Stimulated activated CD8-positive, alpha-beta memory T cell treated with anti-CD3 and anti-CD28 coated beads, Interleukin-7, amount 100 ng/mL, for 24 hours (primary cell): ENCODE results near the gene MEA1.
"Not testable (repeated sequence)": the region's sequence is repeated elsewhere in the genome, so short reads cannot be mapped to it uniquely, and the experiment has no call there.

ENCODE experiments used
- DNase-seq: peaks from one replicate; pipeline ENCODE4 v3.0.0-alpha.2; 2020; ENCODE audit warnings: low read depth

MEA1 gene

DNA sequence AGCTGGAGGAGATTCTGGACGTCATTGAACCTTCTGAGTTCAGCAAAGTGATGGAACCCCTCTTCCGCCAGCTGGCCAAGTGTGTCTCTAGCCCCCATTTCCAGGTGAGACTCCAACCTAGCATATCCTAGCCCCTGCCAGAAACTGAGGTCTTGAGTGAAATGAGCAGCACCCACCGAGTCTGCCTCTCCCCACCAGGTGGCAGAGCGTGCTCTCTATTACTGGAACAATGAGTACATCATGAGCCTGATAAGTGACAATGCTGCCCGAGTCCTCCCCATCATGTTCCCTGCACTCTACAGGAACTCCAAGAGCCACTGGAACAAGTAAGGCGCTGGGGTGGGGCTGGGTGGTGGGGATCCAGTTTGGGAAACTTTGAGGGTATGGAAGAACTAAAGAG, 4.6 kb downstream of the MEA1 start:
- no peak for DNase-seq

DNA sequence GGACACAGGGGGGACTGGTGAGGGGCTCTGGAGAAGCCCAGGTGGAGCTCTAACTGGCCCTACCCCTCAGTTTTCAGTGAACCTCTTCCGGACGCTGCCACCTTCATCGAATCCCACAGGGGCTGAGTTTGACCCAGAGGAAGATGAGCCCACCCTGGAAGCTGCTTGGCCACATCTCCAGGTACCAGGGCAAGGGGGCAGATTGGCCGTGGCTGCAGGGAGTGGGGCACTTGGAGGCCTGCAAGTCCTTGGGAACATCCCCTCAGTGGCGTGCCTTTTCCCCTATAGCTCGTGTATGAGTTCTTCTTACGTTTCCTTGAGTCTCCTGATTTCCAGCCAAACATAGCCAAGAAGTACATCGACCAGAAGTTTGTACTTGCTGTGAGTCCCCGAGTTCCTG, 6.6 kb downstream of the MEA1 start:
- DNase-seq, result no peak

DNA sequence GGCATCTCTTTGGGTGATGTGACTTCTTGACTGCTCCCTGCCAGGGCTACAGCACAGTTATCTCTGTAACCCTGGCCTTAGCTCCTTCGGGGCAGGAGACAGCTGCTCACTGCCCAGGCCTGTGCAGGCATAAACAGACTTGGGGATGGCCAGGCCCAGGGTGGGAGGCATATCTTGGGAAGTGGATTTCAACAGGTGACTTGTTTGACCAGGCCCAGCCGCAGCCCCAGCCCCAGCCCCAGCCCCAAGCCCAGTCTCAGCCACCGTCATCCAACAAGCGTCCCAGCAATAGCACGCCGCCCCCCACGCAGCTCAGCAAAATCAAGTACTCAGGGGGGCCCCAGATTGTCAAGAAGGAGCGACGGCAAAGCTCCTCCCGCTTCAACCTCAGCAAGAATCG, 7.5 kb downstream of the MEA1 start:
- no peak for DNase-seq

DNA sequence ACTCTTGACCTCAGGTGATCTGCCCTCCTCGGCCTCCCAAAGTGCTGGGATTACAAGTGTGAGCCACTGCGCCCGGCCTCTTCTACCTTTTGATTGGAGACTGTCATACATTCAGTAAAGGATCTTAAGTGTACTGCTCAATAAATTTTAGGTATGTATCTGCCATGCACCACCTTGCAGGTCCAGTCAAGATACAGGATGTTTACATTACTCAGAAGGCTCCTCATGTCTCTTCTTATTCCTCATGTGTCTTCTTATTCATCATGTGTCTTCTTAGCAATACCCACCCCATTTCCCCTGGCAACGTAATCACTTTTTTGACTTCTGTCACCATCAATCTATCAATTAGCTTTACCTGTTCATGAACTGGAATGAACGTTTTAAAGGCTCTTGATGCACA, 7.9 kb downstream of the MEA1 start:
- no peak for DNase-seq

DNA sequence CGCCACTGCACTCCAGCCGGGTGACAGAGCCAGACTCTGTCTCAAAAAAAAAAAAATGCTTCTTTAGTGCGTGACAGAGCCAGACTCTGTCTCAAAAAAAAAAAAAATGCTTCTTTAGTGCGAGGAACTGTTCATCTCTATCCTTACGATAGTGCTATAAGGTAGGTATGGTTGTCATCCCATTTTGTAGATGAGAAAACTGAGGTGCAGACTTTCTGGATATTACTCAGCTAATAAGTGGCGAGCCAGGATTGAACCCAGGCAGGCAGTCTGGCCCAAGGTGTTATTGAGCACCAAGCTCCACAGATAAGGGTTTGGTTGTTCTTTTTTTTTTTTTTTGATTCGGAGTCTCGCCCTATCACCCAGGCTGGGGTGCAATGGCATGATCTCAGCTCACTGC, 11.9 kb downstream of the MEA1 start:
- no peak for DNase-seq

DNA sequence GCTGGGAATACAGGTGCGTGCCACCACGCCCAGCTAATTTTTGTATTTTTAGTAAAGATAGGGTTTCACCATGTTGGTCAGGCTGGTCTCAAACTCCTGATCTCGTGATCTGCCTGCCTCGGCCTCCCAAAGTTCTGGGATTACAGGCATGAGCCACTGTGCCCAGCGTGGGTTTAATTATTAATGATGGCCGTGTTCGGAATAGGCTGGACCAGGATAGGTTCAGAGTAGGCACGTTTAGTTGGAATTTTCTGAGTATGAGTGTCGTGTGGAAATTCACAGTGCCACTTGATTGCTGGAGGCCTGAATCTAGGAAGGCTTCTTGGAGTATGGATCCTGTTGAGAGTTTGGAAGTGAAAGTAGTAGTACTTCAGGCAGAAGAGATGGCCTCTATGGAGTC, 15.5 kb downstream of the MEA1 start:
- DNase-seq, result not testable (repeated sequence)

DNA sequence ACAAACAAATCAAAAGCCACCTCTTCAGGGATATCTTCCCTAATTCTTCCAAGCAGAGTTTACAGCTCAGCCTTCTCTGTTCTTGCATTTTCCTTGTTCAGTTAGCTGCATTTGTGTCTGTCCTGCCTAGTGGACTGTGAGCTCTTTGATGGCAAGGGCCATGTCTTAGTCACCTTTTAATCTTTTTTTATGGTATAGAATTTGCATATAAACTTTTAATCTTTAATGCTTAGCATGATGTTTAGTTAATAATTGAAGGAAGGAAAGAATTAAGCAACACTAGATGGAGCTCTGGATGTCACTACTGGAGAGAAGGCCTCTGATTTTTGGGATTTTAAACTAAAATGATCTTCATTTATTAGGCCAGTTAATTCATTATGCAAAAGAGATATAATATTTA, 17.2 kb downstream of the MEA1 start:
- no peak for DNase-seq

DNA sequence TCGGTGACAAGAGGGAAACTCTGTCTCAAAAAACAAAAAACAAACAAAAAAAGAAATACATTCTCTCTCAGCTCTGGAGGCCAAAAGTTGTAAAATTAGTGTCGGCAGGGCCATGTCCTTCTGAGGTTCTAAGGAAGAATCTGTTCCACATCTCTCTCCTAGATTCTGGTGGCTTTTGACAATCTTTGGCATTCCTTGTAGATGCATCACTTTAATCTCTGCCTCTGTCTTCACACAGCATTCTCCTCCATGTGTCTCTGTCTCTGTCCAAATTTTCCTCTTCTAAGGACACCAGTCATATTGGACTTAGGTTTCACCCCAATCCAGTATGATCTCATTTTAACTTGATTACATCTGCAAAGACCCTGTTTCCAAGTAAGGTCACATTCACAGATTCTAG, 20.3 kb downstream of the MEA1 start:
- no peak for DNase-seq

DNA sequence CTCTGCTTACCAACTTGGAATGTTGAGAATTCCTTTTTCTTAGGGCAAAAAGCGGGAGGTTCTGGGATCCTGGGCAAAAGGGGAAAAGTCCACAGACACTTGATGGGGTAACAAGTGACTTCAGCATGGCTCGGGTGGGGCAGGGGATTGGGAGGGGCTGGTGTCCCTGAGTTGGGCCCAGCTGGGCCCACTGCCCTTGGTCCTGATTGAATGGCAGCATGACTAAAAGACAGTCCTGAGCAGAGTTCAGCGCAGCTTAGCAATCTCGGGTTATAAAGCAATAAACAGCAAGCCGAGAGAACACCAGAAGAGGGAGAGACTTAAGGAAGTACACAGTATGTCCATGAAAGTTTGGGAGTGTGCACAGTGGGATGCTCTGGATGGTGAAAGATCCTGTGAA, 23.8 kb downstream of the MEA1 start:
- no peak for DNase-seq

DNA sequence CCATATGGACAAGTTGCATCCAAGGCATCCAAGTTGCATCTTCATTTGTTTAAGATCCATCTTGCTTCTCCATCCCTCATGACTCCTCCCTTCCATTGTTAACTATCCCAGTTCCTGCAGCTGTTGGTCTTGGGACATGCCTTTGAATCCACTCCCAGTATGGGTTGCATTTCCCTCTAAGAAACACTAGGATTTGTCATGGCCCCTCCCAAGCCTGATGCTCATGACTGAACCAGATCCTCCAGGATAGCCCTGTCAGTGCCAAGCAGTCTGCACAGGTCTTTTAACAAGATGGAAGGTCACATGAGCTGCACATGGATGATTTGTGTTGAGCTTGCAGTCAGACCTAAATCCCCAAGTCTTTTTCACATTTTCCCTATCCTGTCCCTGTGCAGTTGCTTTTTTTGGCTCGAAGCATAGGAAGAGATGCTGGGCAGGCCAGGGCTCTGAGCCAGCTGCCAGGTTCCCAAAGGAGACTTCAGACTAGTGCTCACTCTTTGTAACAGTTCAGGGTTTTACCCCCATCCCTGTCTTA, 25.2 kb downstream of the MEA1 start:
- no peak for DNase-seq

DNA sequence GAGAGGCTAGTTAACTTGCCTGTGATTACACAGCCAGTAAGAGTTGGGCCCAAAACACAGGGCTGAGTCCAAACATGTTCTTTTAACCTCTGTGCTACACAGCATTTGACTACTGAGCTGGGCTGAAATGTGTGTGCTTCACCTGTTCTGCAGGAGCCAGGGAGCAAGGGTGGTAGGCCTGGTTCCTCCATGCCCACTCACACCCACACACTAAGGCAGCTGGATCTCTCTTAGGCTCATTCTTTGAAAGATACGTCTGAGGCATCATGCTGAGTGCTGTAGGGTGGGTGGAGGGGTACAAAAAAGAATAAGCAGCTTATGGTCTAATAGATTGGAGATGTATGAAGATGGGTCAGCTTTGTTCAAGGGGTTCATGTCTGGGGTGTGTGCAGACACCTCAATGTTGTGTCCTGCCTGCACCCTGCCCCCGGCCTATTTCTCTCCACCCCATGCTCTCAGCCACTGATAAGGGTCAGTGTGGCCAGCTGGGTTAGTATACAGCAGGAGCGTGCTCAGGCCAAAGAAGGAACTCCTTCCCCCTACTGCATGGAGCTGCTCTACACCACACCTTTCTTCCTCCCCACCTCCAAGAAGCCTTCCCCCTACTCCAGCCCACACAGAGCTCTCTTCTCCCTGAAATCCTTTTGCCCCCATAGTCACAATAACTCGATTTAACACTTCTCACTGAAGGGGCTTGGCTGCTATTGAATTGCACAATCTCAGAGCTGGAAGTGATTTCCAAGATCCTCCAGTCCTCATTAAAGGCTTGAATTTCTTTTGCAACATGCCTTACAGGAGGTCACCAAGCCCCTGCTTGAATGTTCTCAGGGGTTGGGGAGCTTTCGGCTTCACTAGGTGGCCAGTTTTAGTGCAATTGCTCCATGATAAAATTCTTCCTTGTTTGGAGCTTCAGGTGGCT, 26.0 kb downstream of the MEA1 start:
- DNase-seq, result no peak

DNA sequence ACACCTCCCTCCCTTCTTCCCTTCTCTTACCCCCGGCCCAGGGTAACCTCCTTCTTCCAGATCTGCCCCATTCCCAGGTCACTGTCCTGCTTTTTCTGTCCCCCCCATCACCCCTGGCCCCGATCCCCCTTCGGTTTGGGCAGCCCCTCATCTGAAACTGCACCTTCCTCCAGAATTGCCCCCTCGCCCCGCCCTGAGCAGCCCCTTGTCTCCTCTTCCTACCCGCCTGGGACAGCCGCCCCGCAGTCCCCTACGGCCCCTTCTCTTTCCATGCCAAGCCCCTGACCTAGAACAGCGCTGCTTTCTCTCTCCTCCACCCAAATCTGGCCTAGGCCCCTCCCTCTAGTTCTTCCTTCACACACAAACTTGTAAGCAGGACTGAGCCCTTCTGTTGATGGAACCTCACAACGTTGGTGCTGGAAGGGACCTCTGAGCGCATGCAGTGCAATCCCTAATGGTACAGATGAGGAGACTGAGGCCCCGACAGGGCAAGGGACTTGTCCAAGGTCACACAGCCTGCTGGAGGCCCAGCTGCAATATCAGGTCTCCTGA, 28.7 kb downstream of the MEA1 start:
- DNase-seq, result no peak

DNA sequence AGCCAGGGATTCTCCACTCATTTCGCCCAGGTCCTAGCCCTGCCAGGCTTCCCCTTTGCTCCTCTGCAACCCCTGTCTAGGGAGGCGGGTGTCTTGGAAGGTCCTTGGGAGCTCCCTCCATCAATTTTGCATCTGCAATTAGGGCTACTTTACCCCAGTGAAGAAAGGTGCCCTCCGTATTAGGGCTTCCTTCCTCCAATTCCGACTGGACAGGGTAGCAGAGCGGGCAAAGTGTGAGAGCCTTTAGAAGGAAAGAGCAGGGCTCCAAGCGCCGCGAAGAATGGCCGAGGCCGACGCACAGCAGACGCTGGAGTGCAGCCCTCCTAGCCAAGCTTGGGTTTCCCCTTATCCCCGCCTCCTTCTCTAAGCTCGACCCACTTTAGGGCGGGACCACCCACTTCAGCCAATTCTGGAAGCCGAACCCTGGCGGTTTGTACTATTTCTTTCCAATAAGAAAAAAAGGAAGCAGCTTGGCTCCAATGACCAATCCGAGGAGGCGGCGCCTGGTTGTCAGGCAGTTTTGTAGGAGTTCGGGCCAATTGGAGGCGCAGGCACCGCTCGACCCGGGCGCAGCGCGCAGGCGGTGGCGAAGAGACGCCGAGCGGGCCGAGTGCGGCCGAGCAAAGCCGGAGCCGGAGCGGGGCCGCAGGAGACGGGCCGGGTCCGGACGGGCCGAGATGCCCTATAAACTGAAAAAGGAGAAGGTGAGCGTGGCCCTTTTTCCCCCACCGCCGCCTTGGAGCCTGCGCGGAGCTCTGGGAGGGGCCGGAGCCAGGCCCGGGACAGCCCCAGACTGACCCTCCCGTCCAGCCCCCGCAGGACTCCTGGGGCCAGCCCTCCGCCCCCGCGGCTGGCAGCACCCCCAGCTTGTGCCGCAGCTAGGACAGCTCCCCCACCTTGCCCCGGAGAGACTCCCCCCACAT, 29.5 kb downstream of the MEA1 start, which contains the start of gene PPP2R5D:
TSS of gene PPP2R5D (plus strand) at position 570 of the 923 bp plus-strand sequence. CDS start at position 678, 108 bp downstream.
- peak; percentile 95 for DNase-seq

DNA sequence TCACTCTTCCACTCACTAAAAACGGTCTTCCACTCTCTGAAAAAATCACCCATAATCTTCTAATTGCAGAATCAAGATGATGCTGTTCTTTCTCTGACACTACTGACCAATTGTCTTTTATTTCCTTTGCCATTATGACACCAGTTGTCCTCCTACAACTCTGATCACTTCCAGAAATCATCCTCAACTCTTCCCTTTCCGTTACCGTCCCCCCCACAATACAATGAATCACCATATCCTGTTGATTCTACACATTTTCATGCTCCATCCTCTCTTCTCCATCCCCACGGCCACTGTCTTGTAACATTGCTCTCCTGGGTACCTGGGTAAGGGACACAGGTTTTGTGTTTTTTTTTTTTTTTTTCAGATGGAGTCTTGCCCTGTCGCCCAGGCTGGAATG, 31.9 kb downstream of the MEA1 start:
- no peak for DNase-seq

DNA sequence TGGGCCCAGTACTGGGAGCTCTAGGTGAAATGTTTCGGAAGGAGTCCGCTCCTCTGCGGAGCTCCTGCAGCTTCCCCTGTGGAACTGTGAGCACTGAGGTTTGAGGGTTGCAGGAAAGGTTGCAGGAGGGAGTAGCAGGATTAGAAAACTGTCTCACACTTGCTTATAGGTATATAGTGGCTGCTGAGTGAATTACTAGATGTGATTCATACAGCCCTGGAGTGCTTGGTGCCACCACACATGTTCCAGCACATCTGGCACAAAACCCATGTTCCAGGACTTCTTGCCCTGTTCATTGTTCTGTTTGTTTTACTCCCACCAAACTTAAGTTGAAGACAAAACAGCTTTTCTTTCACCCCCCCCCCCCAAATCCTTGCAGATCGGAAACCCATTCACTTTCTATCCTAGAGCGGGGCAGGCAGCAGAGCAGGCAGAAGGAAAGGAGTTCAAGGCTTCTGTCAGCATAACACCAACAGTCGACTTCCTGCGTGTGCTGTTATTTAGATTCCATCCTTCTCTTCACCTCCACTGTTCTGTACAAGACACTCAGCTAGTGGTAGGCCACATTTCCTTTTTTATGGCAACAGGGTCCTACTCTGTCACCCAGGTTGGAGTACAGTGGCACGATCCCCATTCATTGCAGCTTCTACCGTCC, 34.1 kb downstream of the MEA1 start:
- no peak for DNase-seq

DNA sequence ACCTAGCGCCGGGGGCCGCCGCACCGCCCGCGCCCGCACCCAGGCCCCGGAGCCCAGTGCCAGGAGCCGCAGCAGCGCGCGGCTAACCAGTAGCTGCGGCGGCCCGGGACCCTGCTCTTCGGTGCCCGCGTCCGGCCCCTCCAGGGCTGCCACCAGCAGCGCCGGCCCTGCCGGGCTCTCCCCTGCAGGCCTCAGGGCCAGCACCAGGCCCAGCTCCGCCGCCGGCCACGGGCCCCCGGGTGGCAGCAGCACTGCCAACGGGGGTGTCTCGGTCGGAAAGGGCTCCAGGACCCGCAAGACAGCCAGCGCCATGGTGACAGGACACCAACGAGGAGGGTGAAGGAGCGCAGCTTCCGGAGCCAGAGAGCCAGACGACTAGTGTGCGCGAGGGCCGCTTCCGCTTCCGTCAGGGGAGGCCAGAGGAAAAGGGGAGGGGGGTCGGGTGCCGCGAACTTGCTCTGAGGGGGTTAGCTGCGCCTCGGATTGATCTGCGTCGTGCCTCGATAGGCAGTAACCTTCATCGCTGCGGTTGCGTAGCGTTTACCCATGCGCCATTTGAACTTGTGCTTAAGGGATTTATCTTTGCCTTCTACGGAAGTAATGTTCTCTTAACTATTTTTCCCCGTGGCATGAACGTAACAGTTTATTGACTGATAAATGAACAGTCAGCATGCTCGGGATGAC, 34.8 kb downstream of the MEA1 start, which contains the start of gene PEX6:
TSS of gene PEX6 (minus strand) at position 343 of the 684 bp plus-strand sequence. CDS start at position 312, 31 bp downstream.
- peak; percentile 80 for DNase-seq

DNA sequence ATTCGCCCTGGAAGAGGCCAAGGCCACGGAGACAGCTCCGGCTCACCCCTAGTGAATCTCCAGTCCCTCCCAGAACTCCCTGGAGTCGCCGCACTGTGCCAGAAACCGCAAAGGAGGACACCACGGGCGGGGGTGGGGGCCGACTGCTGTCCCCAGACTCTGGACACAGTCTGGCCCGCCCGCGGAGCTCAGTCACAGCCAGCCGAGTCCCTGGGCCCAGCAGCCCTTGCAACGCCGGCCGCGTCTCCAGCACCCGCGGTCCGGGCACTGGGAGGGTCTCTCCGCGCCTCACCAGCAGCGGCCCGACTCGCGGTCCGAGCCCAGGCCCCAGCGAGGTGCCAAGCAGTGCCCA, 35.3 kb downstream of the MEA1 start:
- no peak for DNase-seq

DNA sequence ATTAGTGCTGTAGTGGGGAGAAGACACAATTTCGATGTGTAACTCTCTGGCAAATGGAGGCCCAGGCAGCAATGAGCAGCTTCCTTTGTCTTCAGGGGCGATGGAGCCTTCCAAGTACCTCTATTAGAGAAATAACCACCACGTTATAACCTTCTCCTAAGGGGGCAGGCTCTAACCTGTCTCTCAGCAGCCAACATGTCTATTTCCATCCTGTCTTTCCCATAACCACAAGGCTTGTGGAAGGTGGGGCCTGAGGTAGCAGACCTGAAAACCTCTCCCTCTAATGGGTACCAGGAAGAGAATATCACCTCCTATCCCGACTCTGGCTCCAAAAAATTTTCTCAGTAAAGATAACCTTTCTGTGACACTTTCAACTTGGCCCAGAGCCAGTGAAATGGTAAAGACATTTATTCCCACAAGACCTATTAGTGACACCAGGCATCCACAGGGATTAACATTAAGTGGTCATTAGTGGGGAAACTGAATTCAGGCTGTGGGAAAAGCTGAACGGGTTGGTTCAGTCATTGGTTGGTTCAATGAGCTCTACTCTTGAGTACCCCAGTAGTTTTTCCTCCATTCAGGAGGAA, 38.7 kb downstream of the MEA1 start:
- DNase-seq, result no peak

DNA sequence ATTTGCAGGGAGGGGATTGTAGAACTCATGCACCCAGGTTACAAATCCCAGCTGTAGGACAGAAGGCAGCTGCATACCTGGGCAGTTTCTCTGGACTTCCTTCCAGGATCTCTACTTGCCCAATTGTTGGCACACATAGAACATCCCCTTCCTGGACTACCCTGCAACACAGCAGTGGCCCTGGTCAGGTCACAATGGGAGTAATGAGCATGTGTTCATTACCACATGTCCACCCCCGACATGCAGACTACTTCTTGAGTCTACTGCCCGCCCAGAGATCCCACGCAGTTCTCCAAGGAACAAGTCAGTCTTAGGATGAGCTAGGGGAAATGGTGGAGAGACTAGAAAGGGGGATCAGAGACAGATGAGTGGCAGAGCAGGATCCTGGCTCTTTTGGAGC, 39.8 kb downstream of the MEA1 start:
- no peak for DNase-seq

DNA sequence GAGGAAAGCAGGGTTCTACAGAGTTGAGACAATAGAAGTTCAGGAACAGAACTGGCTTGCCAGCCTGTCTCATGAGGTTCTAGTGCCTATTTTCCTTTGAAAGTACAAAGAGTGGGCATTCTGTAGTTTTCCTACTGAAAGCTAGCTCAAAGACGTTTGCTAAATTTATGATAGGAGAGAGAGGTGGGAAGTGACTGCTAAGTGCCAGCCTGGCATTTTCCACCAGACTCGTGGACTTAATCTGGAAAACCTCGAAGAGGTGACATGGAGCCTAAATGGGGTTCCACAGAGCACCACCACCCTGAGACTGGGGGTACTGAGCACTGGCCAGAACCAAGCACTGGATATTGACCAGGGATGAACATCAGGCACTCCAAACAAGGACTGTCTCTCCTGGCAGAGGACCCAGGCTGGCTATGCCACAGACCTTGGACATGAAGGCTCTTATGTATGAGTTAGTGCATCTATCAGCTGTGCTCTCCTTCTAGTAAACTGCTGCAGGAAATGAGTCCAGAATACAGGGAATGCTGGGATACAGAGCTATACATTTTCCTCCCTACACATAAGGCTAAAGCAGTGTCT, 41.9 kb downstream of the MEA1 start:
- no peak for DNase-seq
